Activated CD4-positive, alpha-beta memory T cell treated with anti-CD3 and anti-CD28 coated beads, Interleukin-2, amount 10 ng/mL, durations not matched to agents 7 days and 5 days (primary cell): Measurements from ENCODE around the gene RAD51B. TPM values are rescaled to one million over a fixed set of nuclear protein-coding genes. Genes with fewer than 3 reads are reported as not detected.

Source experiments
- CTCF ChIA-PET: fragments of 350-600 bp; sonication (Branson Sonifier 250); formaldehyde crosslinking; loops from one replicate; lab custom pipeline; 2021; ENCODE audit warnings: antibody characterized with exemption, inconsistent platforms; lab: Charles Lee
- POLR2A ChIA-PET: fragments of 350-600 bp; sonication (Branson Sonifier 250); formaldehyde crosslinking; loops from one replicate; lab custom pipeline; 2021; ENCODE audit warnings: antibody characterized with exemption; lab: Charles Lee
- DNase-seq: peaks from one replicate; pipeline ENCODE4 v3.0.0-alpha.2; 2020
- H3K27ac Mint-ChIP-seq: one replicate; pipeline ENCODE4 v1.8.0; 2021; ENCODE audit warnings: mild to moderate bottlenecking, mixed read lengths
- H3K27me3 Mint-ChIP-seq: one replicate; pipeline ENCODE4 v1.8.0; 2021; ENCODE audit warnings: mixed read lengths
- H3K36me3 Mint-ChIP-seq: one replicate; pipeline ENCODE4 v1.8.0; 2021; ENCODE audit warnings: low read depth, mixed read lengths
- H3K4me1 Mint-ChIP-seq: one replicate; pipeline ENCODE4 v1.8.0; 2021; ENCODE audit warnings: mixed read lengths
- H3K4me3 Mint-ChIP-seq: one replicate; pipeline ENCODE4 v1.8.0; 2021; ENCODE audit warnings: mild to moderate bottlenecking, mixed read lengths
- H3K9me3 Mint-ChIP-seq: one replicate; pipeline ENCODE4 v1.8.0; 2021; ENCODE audit warnings: mixed read lengths
- total RNA-seq, 2 experiments: library from RNA; stranded (reverse); gene quantifications; one replicate each; pipeline ENCODE4 v1.2.3, GENCODE V29; 2021

Gene RAD51B
- total RNA-seq, 2 experiments from 2014 or later: 33.1 to 40.8 TPM

- Mint-ChIP-seq H3K9me3 (no peaks in the 10 kb centered on the region), H3K27ac (no peak overlapping the region), H3K4me3 (no peak overlapping the region), H3K27me3 (no peaks in the 10 kb centered on the region), H3K4me1 (no peaks in the 10 kb centered on the region), H3K36me3 (no peaks in the 10 kb centered on the region)
- CTCF ChIA-PET: no interaction called here
- POLR2A ChIA-PET: interaction anchor here (1.1 to 1.3 kb wide), 2 partner anchors 12 to 14 kb away, joined by 3 read pairs; no protein-coding TSS in a partner anchor
- DNase-seq: no peak
These were observed 852.3 kb downstream of the RAD51B start for GRCh38 chr14:68671909-68672308.

GRCh38 chr14:68672609-68673285 lies 853.2 kb downstream of the RAD51B start:
- POLR2A ChIA-PET: interaction anchor here (1.3 kb wide), 1 partner anchor 13 kb away, joined by 3 read pairs; no protein-coding TSS in a partner anchor
- CTCF ChIA-PET: no interaction called here

GRCh38 chr14:68673464-68673863 lies 853.9 kb downstream of the RAD51B start:
- POLR2A ChIA-PET: no interaction called here
- Mint-ChIP-seq H3K4me1 (peaks cover 5% of the 10 kb centered on the region), H3K9me3 (no peaks in the 10 kb centered on the region), H3K27ac (no peak overlapping the region), H3K4me3 (no peak overlapping the region), H3K36me3 (no peaks in the 10 kb centered on the region), H3K27me3 (no peaks in the 10 kb centered on the region)
- CTCF ChIA-PET: no interaction called here
- DNase-seq: no peak

More at GRCh38 chr14:68672609-68673285, 853.2 kb downstream of the RAD51B start:
- H3K4me3 Mint-ChIP-seq: no peak overlapping the region
- no peak overlapping the region for H3K27ac Mint-ChIP-seq
- H3K27me3 Mint-ChIP-seq: no peaks in the 10 kb centered on the region
- DNase-seq: no peak
- peaks cover 5% of the 10 kb centered on the region for H3K4me1 Mint-ChIP-seq
- H3K9me3 Mint-ChIP-seq: no peaks in the 10 kb centered on the region
- H3K36me3 Mint-ChIP-seq: no peaks in the 10 kb centered on the region

- Mint-ChIP-seq H3K9me3 (no peaks in the 10 kb centered on the region), H3K27ac (no peak overlapping the region), H3K36me3 (no peaks in the 10 kb centered on the region), H3K4me1 (peaks cover 5% of the 10 kb centered on the region), H3K4me3 (no peak overlapping the region), H3K27me3 (no peaks in the 10 kb centered on the region)
- ChIA-PET CTCF (interaction anchor here (1.3 kb wide), 1 partner anchor 11 kb away, joined by 4 read pairs; no protein-coding TSS in a partner anchor), POLR2A (no interaction called here)
- no peak for DNase-seq
These were observed 855.1 kb downstream of the RAD51B start for GRCh38 chr14:68674538-68675232.

- peaks cover 5% of the 10 kb centered on the region for H3K4me1 Mint-ChIP-seq
- H3K4me3 Mint-ChIP-seq: no peak overlapping the region
- ChIA-PET CTCF (interaction anchor here (1.3 kb wide), 1 partner anchor 10 kb away, joined by 4 read pairs; no protein-coding TSS in a partner anchor), POLR2A (no interaction called here)
- no peaks in the 10 kb centered on the region for H3K9me3 Mint-ChIP-seq
- DNase-seq: no peak
- H3K27ac Mint-ChIP-seq: no peak overlapping the region
- H3K27me3 Mint-ChIP-seq: no peaks in the 10 kb centered on the region
- H3K36me3 Mint-ChIP-seq: no peaks in the 10 kb centered on the region
These were observed 855.6 kb downstream of the RAD51B start for GRCh38 chr14:68675233-68675577.

GRCh38 chr14:68676511-68676943 lies 856.9 kb downstream of the RAD51B start:
- Mint-ChIP-seq H3K27ac (no peak overlapping the region), H3K36me3 (no peaks in the 10 kb centered on the region), H3K27me3 (no peaks in the 10 kb centered on the region), H3K9me3 (no peaks in the 10 kb centered on the region), H3K4me3 (no peak overlapping the region), H3K4me1 (peaks cover 11% of the 10 kb centered on the region)
- ChIA-PET POLR2A (interaction anchor here (1.6 kb wide), 1 partner anchor 114 kb away, joined by 4 read pairs; no protein-coding TSS in a partner anchor), CTCF (no interaction called here)
- DNase-seq: no peak

- ChIA-PET CTCF (interaction anchor here (0.8 kb wide), 1 partner anchor 13 kb away, joined by 4 read pairs; no protein-coding TSS in a partner anchor), POLR2A (interaction anchor here (1.4 to 1.6 kb wide), 3 partner anchors 42 to 113 kb away, joined by 3 to 4 read pairs (median 4); no protein-coding TSS in a partner anchor)
- Mint-ChIP-seq H3K4me1 (peaks cover 20% of the 10 kb centered on the region), H3K4me3 (no peak overlapping the region), H3K36me3 (no peaks in the 10 kb centered on the region), H3K27me3 (no peaks in the 10 kb centered on the region), H3K27ac (no peak overlapping the region), H3K9me3 (no peaks in the 10 kb centered on the region)
- no peak for DNase-seq
These were observed 857.9 kb downstream of the RAD51B start for GRCh38 chr14:68677476-68677875.

GRCh38 chr14:68677901-68678300 lies 858.3 kb downstream of the RAD51B start:
- Mint-ChIP-seq H3K27me3 (no peaks in the 10 kb centered on the region), H3K36me3 (no peaks in the 10 kb centered on the region), H3K4me1 (peaks cover 23% of the 10 kb centered on the region), H3K9me3 (no peaks in the 10 kb centered on the region), H3K4me3 (no peak overlapping the region), H3K27ac (no peak overlapping the region)
- CTCF ChIA-PET: interaction anchor here (0.8 kb wide), 1 partner anchor 14 kb away, joined by 4 read pairs; no protein-coding TSS in a partner anchor
- POLR2A ChIA-PET: interaction anchor here (1.4 kb wide), 2 partner anchors 42 to 105 kb away, joined by 3 to 4 read pairs; no protein-coding TSS in a partner anchor
- DNase-seq: no peak

- Mint-ChIP-seq H3K9me3 (no peaks in the 10 kb centered on the region), H3K27me3 (no peaks in the 10 kb centered on the region), H3K4me3 (no peak overlapping the region), H3K27ac (no peak overlapping the region), H3K4me1 (peaks cover 29% of the 10 kb centered on the region), H3K36me3 (no peaks in the 10 kb centered on the region)
- ChIA-PET POLR2A (interaction anchor here (1.4 kb wide), 2 partner anchors 41 to 104 kb away, joined by 3 to 4 read pairs; no protein-coding TSS in a partner anchor), CTCF (interaction anchor here (0.8 kb wide), 1 partner anchor 14 kb away, joined by 4 read pairs; no protein-coding TSS in a partner anchor)
- no peak for DNase-seq
These were observed 858.9 kb downstream of the RAD51B start for GRCh38 chr14:68678471-68678870.

GRCh38 chr14:68679301-68679700 lies 859.7 kb downstream of the RAD51B start:
- Mint-ChIP-seq H3K27ac (no peak overlapping the region), H3K4me3 (no peak overlapping the region), H3K36me3 (no peaks in the 10 kb centered on the region), H3K9me3 (no peaks in the 10 kb centered on the region), H3K4me1 (peaks cover 37% of the 10 kb centered on the region), H3K27me3 (no peaks in the 10 kb centered on the region)
- CTCF ChIA-PET: no interaction called here
- DNase-seq: no peak
- POLR2A ChIA-PET: no interaction called here

- H3K36me3 Mint-ChIP-seq: no peaks in the 10 kb centered on the region
- H3K4me3 Mint-ChIP-seq: no peak overlapping the region
- DNase-seq: no peak
- no peak overlapping the region for H3K27ac Mint-ChIP-seq
- CTCF ChIA-PET: no interaction called here
- H3K27me3 Mint-ChIP-seq: no peaks in the 10 kb centered on the region
- no peaks in the 10 kb centered on the region for H3K9me3 Mint-ChIP-seq
- POLR2A ChIA-PET: interaction anchor here (0.8 kb wide), 1 partner anchor 116 kb away, joined by 3 read pairs; no protein-coding TSS in a partner anchor
- H3K4me1 Mint-ChIP-seq: peaks cover 44% of the 10 kb centered on the region
These were observed 860.3 kb downstream of the RAD51B start for GRCh38 chr14:68679746-68680467.

- Mint-ChIP-seq H3K36me3 (no peaks in the 10 kb centered on the region), H3K4me3 (no peak overlapping the region), H3K9me3 (no peaks in the 10 kb centered on the region), H3K27ac (no peak overlapping the region), H3K27me3 (no peaks in the 10 kb centered on the region), H3K4me1 (peaks cover 50% of the 10 kb centered on the region)
- POLR2A ChIA-PET: interaction anchor here (0.8 kb wide), 1 partner anchor 116 kb away, joined by 3 read pairs; no protein-coding TSS in a partner anchor
- no peak for DNase-seq
- CTCF ChIA-PET: no interaction called here
These were observed 861.0 kb downstream of the RAD51B start for GRCh38 chr14:68680541-68681051.
